HCT116 (cell line): Measurements from ENCODE around the gene ADGRL3. TPM values are rescaled to one million over a fixed set of nuclear protein-coding genes. Genes with fewer than 3 reads are reported as not detected.

Experiments
- ATAC-seq: fragments of 200-7000 bp; cut with Tn5 transposase; 2 replicates; pipeline ENCODE4 v1.9.1; 2020; ENCODE audit warnings: mild to moderate bottlenecking, moderate library complexity
- BruUV-seq: library from RNA; stranded (reverse); fragments of 400-500 nt; replicated peaks from 2 replicates; lab custom pipeline; 2021; lab: Mats Ljungman, UMichigan
- CTCF ChIA-PET: fragments of 300-600 bp; sonication (Branson Sonifier 250); formaldehyde crosslinking; loops from one replicate; lab custom pipeline; 2021; ENCODE audit warnings: antibody characterized with exemption; lab: Charles Lee
- POLR2A ChIA-PET: fragments of 300-600, 350-600 bp; sonication (Branson Sonifier 250); formaldehyde crosslinking; loops from one replicate; lab custom pipeline; 2021; ENCODE audit warnings: antibody characterized with exemption; lab: Charles Lee
- RAD21 ChIA-PET, 2 experiments: fragments of 300-600 bp; sonication (Branson Sonifier 250); formaldehyde crosslinking; loops; one replicate each; lab custom pipeline; 2023; ENCODE audit warnings: low total read pairs in 2 of 2; ENCODE audit not compliant: uncharacterized antibody in 2 of 2, unreplicated experiment in 2 of 2, low non-redundant PET in 1 of 2; lab: Charles Lee
- DNase-seq: peaks from one replicate; pipeline ENCODE4 v3.0.0-alpha.2; 2010; ENCODE audit warnings: low read depth, low spot score
- H2AFZ ChIP-seq: fragments of 200-600 bp; shearing (Covaris generic), sonication (generic); 2 replicates; pipeline ENCODE4 v1.6.1; 2017; ENCODE audit warnings: low read depth, mixed run types, mixed read lengths, antibody characterized with exemption, low read length; ENCODE audit not compliant: poor library complexity, severe bottlenecking
- H3K27ac ChIP-seq: 2 replicates; pipeline ENCODE4 v1.5.1; 2012; ENCODE audit warnings: low read depth, low read length
- H3K27me3 ChIP-seq: fragments of 200-600 bp; sonication (generic); 2 replicates; pipeline ENCODE4 v1.6.1; 2016; ENCODE audit warnings: mixed run types, low read length, mixed read lengths; ENCODE audit not compliant: insufficient read depth
- H3K36me3 ChIP-seq, 2 experiments: fragments of 200-500 bp in 1 of 2; fragments of 200-600 bp in 1 of 2; sonication (Bioruptor generic) in 1 of 2; sonication (generic) in 1 of 2; 2 replicates each; pipeline versions ENCODE4 v1.5.1 to v1.6.1; 2014 to 2016; ENCODE audit warnings: low read length in 2 of 2, inconsistent platforms in 1 of 2, mixed read lengths in 1 of 2, mixed run types in 1 of 2; ENCODE audit not compliant: insufficient read depth in 2 of 2, control insufficient read depth in 1 of 2
- H3K4me1 ChIP-seq, 2 experiments: fragments of 200-600 bp in 1 of 2; sonication (generic) in 1 of 2; 2 replicates each; pipeline versions ENCODE4 v1.5.1 to v1.6.1; 2012 to 2017; ENCODE audit warnings: low read length in 2 of 2, inconsistent platforms in 1 of 2, mild to moderate bottlenecking in 1 of 2, mixed read lengths in 1 of 2, mixed run types in 1 of 2, moderate library complexity in 1 of 2; ENCODE audit not compliant: insufficient read depth in 2 of 2, control insufficient read depth in 1 of 2
- H3K4me2 ChIP-seq: fragments of 200-600 bp; sonication (generic); 2 replicates; pipeline ENCODE4 v1.6.1; 2017; ENCODE audit warnings: mixed run types, low read length, mixed read lengths
- H3K4me3 ChIP-seq, 2 experiments: fragments of 200-600 bp in 1 of 2; sonication (generic) in 1 of 2; replicated peaks in 1 of 2; 2 replicates each; pipeline ENCODE4 v1.5.1; 2011 to 2016; ENCODE audit warnings: low read length in 2 of 2, control low read depth in 1 of 2, low read depth in 1 of 2, mild to moderate bottlenecking in 1 of 2, mixed read lengths in 1 of 2, mixed run types in 1 of 2
- H3K79me2 ChIP-seq: fragments of 200-600 bp; sonication (generic); 2 replicates; pipeline ENCODE4 v1.6.1; 2017; ENCODE audit warnings: mild to moderate bottlenecking, mixed run types, low read length, moderate library complexity, mixed read lengths; ENCODE audit not compliant: insufficient read depth
- H3K9ac ChIP-seq: fragments of 200-600 bp; sonication (generic); 2 replicates; pipeline ENCODE4 v1.6.1; 2016; ENCODE audit warnings: low read length, mixed read lengths
- H3K9me2 ChIP-seq: fragments of 200-600 bp; sonication (generic), shearing (Covaris generic); 2 replicates; pipeline ENCODE4 v1.6.1; 2017; ENCODE audit warnings: mixed run types, mild to moderate bottlenecking, moderate library complexity; ENCODE audit not compliant: insufficient read depth
- H3K9me3 ChIP-seq, 2 experiments: fragments of 200-500 bp in 1 of 2; fragments of 200-600 bp in 1 of 2; sonication (Bioruptor generic) in 1 of 2; sonication (generic) in 1 of 2; 2 replicates each; pipeline ENCODE4 v1.6.1; 2014 to 2017; ENCODE audit warnings: low read length in 2 of 2, mixed read lengths in 2 of 2, inconsistent platforms in 1 of 2, low read depth in 1 of 2, mild to moderate bottlenecking in 1 of 2, mixed run types in 1 of 2, moderate library complexity in 1 of 2; ENCODE audit not compliant: control insufficient read depth in 1 of 2, insufficient read depth in 1 of 2
- H4K20me1 ChIP-seq: fragments of 200-600 bp; sonication (generic), shearing (Covaris generic); 2 replicates; pipeline ENCODE4 v1.6.1; 2017; ENCODE audit warnings: mixed run types, mild to moderate bottlenecking, moderate library complexity; ENCODE audit not compliant: insufficient read depth
- CBX3 ChIP-seq: IDR thresholded peaks from 2 replicates; pipeline ENCODE4 v1.6.1; 2012; ENCODE audit warnings: low read depth
- ELF1 ChIP-seq: IDR thresholded peaks from 2 replicates; pipeline ENCODE4 v1.6.1; 2012; ENCODE audit warnings: low read depth, borderline replicate concordance
- FOSL1 ChIP-seq: IDR thresholded peaks from 2 replicates; pipeline ENCODE4 v1.6.1; 2012; ENCODE audit warnings: low read depth
- JUND ChIP-seq: IDR thresholded peaks from 2 replicates; pipeline ENCODE4 v1.6.1; 2012
- POLR2A ChIP-seq: IDR thresholded peaks from 2 replicates; pipeline ENCODE4 v1.7.0; 2011; ENCODE audit warnings: borderline replicate concordance; ENCODE audit not compliant: insufficient read depth, insufficient read length; ENCODE audit errors: extremely low read depth
- SIN3A ChIP-seq: IDR thresholded peaks from 2 replicates; pipeline ENCODE4 v1.6.1; 2012; ENCODE audit warnings: low read depth
- SP1 ChIP-seq: IDR thresholded peaks from 2 replicates; pipeline ENCODE4 v1.6.1; 2012; ENCODE audit warnings: low read depth
- SRF ChIP-seq: IDR thresholded peaks from 2 replicates; pipeline ENCODE4 v1.6.1; 2012; ENCODE audit warnings: low read depth
- TCF7L2 ChIP-seq: IDR thresholded peaks from 2 replicates; pipeline ENCODE4 v1.7.0; 2011; ENCODE audit warnings: borderline replicate concordance, inconsistent platforms; ENCODE audit not compliant: insufficient read depth, insufficient read length; ENCODE audit errors: extremely low read depth
- YY1 ChIP-seq: IDR thresholded peaks from 2 replicates; pipeline ENCODE4 v1.6.1; 2011; ENCODE audit warnings: low read length, low read depth, moderate library complexity, mild to moderate bottlenecking; ENCODE audit not compliant: insufficient replicate concordance; ENCODE audit errors: extremely low read depth
- ZFX ChIP-seq: fragments of 450-650 bp; IDR thresholded peaks from 2 replicates; pipeline ENCODE4 v1.6.1; 2017
- intact Hi-C: fragments of 100-400 bp; cut with micrococcal nuclease; formaldehyde crosslinking; loops from 2 replicates; pipeline ENCODE4 v1.10.0; 2022
- total RNA-seq: library from RNA; stranded (reverse); gene quantifications from one replicate; pipeline ENCODE4 v1.2.1, GENCODE V29; 2021; ENCODE audit not compliant: unreplicated experiment
- TF ChIP-seq, protein P1 (sequence below): IDR thresholded peaks from 2 replicates; pipeline ENCODE4 v1.6.1; 2011; ENCODE audit warnings: mild to moderate bottlenecking, low read length, moderate library complexity; ENCODE audit not compliant: insufficient replicate concordance; ENCODE audit errors: extremely low read depth
- TF ChIP-seq, protein P2 (sequence below): IDR thresholded peaks from 2 replicates; pipeline ENCODE4 v1.6.1; 2012; ENCODE audit warnings: low read depth

The ADGRL3 gene
- total RNA-seq, 1 experiment from 2014 or later: not detected

DNA sequence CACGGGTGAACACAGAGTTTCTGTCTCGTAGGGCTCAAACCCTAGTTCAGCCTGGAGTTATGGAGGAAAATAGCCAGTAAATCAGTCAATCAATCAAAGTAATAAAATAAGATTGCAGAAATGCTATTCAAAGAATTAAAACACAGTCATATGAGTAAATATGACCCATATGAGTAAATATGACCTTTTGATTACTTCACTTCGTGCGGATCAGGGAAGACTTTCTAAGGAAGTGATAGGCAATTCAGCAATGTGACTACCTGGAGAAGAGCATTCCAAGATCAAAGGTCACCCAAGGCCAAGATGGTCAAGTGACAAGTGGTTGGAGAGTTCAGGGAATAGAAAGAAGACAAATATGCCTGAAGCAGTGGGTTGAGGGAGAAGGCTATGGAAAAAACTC, 722.6 kb downstream of the ADGRL3 start:
- BruUV-seq: no TSS peak
- Histone ChIP-seq H3K79me2 (no peaks in the 10 kb centered on the region), H3K9me3 (peaks cover 13 to 32% of the 10 kb centered on the region in 2 experiments; a peak in 3 of 4 replicates), H3K9ac (no peak overlapping the region), H3K27me3 (no peaks in the 10 kb centered on the region), H3K27ac (no peak overlapping the region), H3K9me2 (no peaks in the 10 kb centered on the region), H3K4me3 (no peak overlapping the region), H3K4me2 (no peak overlapping the region), H3K36me3 (no peaks in the 10 kb centered on the region), H4K20me1 (no peaks in the 10 kb centered on the region), H2AFZ (no peak overlapping the region), H3K4me1 (no peaks in the 10 kb centered on the region)
- DNase-seq (no peak), ATAC-seq (no peak)
- intact Hi-C loops: no loop called here
- CTCF ChIA-PET: no interaction called here
- POLR2A ChIA-PET: no interaction called here
- TF ChIP-seq CBX3 (no peak), ZFX (no peak), POLR2A (no peak), SRF (no peak)
- TF ChIP-seq, protein P1, sequence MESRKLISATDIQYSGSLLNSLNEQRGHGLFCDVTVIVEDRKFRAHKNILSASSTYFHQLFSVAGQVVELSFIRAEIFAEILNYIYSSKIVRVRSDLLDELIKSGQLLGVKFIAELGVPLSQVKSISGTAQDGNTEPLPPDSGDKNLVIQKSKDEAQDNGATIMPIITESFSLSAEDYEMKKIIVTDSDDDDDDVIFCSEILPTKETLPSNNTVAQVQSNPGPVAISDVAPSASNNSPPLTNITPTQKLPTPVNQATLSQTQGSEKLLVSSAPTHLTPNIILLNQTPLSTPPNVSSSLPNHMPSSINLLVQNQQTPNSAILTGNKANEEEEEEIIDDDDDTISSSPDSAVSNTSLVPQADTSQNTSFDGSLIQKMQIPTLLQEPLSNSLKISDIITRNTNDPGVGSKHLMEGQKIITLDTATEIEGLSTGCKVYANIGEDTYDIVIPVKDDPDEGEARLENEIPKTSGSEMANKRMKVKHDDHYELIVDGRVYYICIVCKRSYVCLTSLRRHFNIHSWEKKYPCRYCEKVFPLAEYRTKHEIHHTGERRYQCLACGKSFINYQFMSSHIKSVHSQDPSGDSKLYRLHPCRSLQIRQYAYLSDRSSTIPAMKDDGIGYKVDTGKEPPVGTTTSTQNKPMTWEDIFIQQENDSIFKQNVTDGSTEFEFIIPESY: no peak
- RAD21 ChIA-PET: no interaction called here

DNA sequence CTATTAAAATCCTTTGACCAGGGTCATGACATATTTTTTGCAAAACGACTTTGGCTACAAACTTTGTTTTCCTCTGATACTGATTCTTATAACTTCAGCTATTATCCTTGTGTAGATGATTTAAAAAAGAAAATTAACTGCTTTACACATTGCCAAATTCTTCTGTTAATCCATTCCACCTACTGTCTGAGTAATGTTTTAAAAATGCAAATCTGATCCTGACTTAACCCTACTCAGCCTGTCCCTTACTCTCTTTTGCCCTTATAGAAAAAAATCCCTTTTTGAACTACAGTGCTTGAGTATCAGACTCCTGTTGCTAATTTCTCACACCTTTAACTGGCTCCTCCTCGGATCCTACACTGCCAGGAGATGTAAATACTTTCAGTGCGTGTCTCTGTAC, 723.1 kb downstream of the ADGRL3 start:
- no peak overlapping the region for H3K9ac ChIP-seq
- H3K27ac ChIP-seq: no peak overlapping the region
- ATAC-seq (no peak), DNase-seq (no peak)
- intact Hi-C loops: no loop called here
- H3K4me3 ChIP-seq: no peak overlapping the region
- H3K4me1 ChIP-seq: no peaks in the 10 kb centered on the region
- H3K79me2 ChIP-seq: no peaks in the 10 kb centered on the region
- RAD21 ChIA-PET: no interaction called here
- no peaks in the 10 kb centered on the region for H3K9me2 ChIP-seq
- BruUV-seq: no TSS peak
- H3K27me3 ChIP-seq: no peaks in the 10 kb centered on the region
- CTCF ChIA-PET: no interaction called here
- H3K9me3 ChIP-seq: peaks cover 13 to 29% of the 10 kb centered on the region in 2 experiments; a peak in 3 of 4 replicates
- H3K36me3 ChIP-seq: no peaks in the 10 kb centered on the region
- no peaks in the 10 kb centered on the region for H4K20me1 ChIP-seq
- POLR2A ChIA-PET: no interaction called here
- no peak overlapping the region for H2AFZ ChIP-seq
- no peak overlapping the region for H3K4me2 ChIP-seq
- TF ChIP-seq CBX3: no peak
- no peak for TF ChIP-seq FOSL1
- TF ChIP-seq SP1: no peak
- no peak for TF ChIP-seq YY1
- no peak for TF ChIP-seq JUND
- no peak for TF ChIP-seq ZFX
- TF ChIP-seq, protein P2, sequence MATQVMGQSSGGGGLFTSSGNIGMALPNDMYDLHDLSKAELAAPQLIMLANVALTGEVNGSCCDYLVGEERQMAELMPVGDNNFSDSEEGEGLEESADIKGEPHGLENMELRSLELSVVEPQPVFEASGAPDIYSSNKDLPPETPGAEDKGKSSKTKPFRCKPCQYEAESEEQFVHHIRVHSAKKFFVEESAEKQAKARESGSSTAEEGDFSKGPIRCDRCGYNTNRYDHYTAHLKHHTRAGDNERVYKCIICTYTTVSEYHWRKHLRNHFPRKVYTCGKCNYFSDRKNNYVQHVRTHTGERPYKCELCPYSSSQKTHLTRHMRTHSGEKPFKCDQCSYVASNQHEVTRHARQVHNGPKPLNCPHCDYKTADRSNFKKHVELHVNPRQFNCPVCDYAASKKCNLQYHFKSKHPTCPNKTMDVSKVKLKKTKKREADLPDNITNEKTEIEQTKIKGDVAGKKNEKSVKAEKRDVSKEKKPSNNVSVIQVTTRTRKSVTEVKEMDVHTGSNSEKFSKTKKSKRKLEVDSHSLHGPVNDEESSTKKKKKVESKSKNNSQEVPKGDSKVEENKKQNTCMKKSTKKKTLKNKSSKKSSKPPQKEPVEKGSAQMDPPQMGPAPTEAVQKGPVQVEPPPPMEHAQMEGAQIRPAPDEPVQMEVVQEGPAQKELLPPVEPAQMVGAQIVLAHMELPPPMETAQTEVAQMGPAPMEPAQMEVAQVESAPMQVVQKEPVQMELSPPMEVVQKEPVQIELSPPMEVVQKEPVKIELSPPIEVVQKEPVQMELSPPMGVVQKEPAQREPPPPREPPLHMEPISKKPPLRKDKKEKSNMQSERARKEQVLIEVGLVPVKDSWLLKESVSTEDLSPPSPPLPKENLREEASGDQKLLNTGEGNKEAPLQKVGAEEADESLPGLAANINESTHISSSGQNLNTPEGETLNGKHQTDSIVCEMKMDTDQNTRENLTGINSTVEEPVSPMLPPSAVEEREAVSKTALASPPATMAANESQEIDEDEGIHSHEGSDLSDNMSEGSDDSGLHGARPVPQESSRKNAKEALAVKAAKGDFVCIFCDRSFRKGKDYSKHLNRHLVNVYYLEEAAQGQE: no peak
- TF ChIP-seq, protein P1: no peak
- no peak for TF ChIP-seq TCF7L2
- TF ChIP-seq POLR2A: no peak
- no peak for TF ChIP-seq ELF1
- TF ChIP-seq SIN3A: no peak
